T-helper 1 cell treated with Interleukin-12 subunit alpha and Interleukin-12 subunit beta and Interleukin-4 antibody, amounts not matched to agents 30 μg/mL and 1 μg/mL, for 36 hours (primary cell): Measurements from ENCODE around the gene TMUB2.

Source experiments
- H3K27ac Mint-ChIP-seq: one replicate; pipeline ENCODE4 v1.8.0; 2021; ENCODE audit warnings: mild to moderate bottlenecking, mixed read lengths
- H3K27me3 Mint-ChIP-seq: one replicate; pipeline ENCODE4 v1.8.0; 2021; ENCODE audit warnings: low read depth, mixed read lengths
- H3K36me3 Mint-ChIP-seq: one replicate; pipeline ENCODE4 v1.8.0; 2021; ENCODE audit warnings: low read depth, mixed read lengths
- H3K4me1 Mint-ChIP-seq: one replicate; pipeline ENCODE4 v1.8.0; 2021; ENCODE audit warnings: low read depth, mixed read lengths
- H3K4me3 Mint-ChIP-seq: one replicate; pipeline ENCODE4 v1.8.0; 2021; ENCODE audit warnings: mild to moderate bottlenecking, moderate library complexity, mixed read lengths
- H3K9me3 Mint-ChIP-seq: one replicate; pipeline ENCODE4 v1.8.0; 2021; ENCODE audit warnings: mixed read lengths

The TMUB2 gene

DNA sequence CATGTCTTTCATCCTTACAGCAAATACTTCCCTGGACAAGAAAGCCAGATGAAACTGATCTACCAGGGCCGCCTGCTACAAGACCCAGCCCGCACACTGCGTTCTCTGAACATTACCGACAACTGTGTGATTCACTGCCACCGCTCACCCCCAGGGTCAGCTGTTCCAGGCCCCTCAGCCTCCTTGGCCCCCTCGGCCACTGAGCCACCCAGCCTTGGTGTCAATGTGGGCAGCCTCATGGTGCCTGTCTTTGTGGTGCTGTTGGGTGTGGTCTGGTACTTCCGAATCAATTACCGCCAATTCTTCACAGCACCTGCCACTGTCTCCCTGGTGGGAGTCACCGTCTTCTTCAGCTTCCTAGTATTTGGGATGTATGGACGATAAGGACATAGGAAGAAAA is 3.7 kb downstream of the TMUB2 start:
- Mint-ChIP-seq H3K4me3 (no peak overlapping the region), H3K4me1 (peaks cover 21% of the 10 kb centered on the region), H3K9me3 (no peaks in the 10 kb centered on the region), H3K27me3 (no peaks in the 10 kb centered on the region), H3K36me3 (peaks cover 31% of the 10 kb centered on the region), H3K27ac (no peak overlapping the region)

GRCh38 chr17:44191369-44191768 is 4.6 kb downstream of the TMUB2 start:
- Mint-ChIP-seq H3K27ac (no peak overlapping the region), H3K4me3 (no peak overlapping the region), H3K36me3 (peaks cover 36% of the 10 kb centered on the region), H3K27me3 (no peaks in the 10 kb centered on the region), H3K9me3 (no peaks in the 10 kb centered on the region), H3K4me1 (peaks cover 19% of the 10 kb centered on the region)

DNA sequence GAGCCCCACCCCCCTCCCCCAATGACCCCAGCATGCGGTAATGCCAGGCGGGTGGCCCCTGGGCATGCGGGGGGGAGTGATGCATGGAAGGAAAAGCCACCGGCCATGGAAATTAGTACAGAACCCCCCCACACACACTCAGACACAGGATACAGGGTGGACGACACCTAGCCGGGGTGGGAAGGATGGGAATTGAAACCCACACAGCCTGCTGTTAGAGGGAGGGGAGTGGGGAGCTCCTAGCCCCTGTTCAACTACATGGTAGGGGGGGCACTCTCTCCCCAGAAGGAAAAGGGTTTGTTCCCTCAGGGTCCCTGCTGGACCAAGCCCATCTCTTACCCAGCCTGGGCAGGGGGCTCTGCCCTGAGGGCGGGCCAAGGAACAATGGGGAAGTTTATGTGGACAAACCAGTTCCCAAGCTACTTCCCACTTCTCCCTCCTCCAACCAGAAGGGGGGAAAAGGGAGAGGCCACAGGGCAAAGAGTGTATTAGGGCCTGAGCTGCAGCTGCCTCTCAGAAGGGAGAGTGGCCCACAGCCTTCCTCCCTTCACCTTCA is 5.2 kb downstream of the TMUB2 start:
- H3K36me3 Mint-ChIP-seq = peaks cover 38% of the 10 kb centered on the region
- no peaks in the 10 kb centered on the region for H3K9me3 Mint-ChIP-seq
- H3K27ac Mint-ChIP-seq = no peak overlapping the region
- peaks cover 18% of the 10 kb centered on the region for H3K4me1 Mint-ChIP-seq
- H3K4me3 Mint-ChIP-seq = no peak overlapping the region
- no peaks in the 10 kb centered on the region for H3K27me3 Mint-ChIP-seq

- peaks cover 44% of the 10 kb centered on the region for H3K36me3 Mint-ChIP-seq
- H3K9me3 Mint-ChIP-seq = no peaks in the 10 kb centered on the region
- H3K27me3 Mint-ChIP-seq = no peaks in the 10 kb centered on the region
- no peak overlapping the region for H3K4me3 Mint-ChIP-seq
- H3K27ac Mint-ChIP-seq = no peak overlapping the region
- peaks cover 19% of the 10 kb centered on the region for H3K4me1 Mint-ChIP-seq
Measured at GRCh38 chr17:44192750-44193149, 6.0 kb downstream of the TMUB2 start.

- no peak overlapping the region for H3K4me3 Mint-ChIP-seq
- H3K36me3 Mint-ChIP-seq = peaks cover 47% of the 10 kb centered on the region
Measured at GRCh38 chr17:44193326-44194084, 6.7 kb downstream of the TMUB2 start.

DNA sequence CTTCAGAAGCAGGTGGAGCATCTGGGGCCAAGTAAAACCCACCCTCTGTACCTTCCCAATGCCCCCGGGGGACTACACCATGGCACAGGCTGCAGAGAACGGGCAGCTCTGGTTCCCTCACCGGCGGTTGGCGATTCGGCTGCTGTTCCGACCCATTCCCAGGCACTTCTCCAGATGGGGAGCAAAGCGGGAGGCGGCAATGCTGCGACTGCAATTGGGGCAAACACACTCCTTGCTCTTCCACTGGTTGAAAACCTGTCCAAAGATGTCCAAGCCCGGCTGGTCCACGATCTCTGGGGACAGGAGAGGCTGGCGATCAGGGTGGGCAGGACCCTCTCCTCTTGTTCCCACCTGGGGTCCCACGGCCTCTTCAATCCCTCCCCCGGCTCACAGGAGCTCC is 10.3 kb downstream of the TMUB2 start:
- H3K36me3 Mint-ChIP-seq = peaks cover 37% of the 10 kb centered on the region
- H3K27ac Mint-ChIP-seq = no peak overlapping the region
- peaks cover 23% of the 10 kb centered on the region for H3K4me1 Mint-ChIP-seq
- peak overlapping the region; percentile 90 for H3K4me3 Mint-ChIP-seq
- H3K9me3 Mint-ChIP-seq = no peaks in the 10 kb centered on the region
- H3K27me3 Mint-ChIP-seq = no peaks in the 10 kb centered on the region

More at GRCh38 chr17:44193326-44194084, 6.7 kb downstream of the TMUB2 start:
- no peak overlapping the region for H3K27ac Mint-ChIP-seq
- H3K27me3 Mint-ChIP-seq = no peaks in the 10 kb centered on the region
- peaks cover 17% of the 10 kb centered on the region for H3K4me1 Mint-ChIP-seq
- no peaks in the 10 kb centered on the region for H3K9me3 Mint-ChIP-seq

- peaks cover 34% of the 10 kb centered on the region for H3K36me3 Mint-ChIP-seq
- H3K27ac Mint-ChIP-seq = peak overlapping the region; percentile 76
- H3K4me3 Mint-ChIP-seq = peak overlapping the region; percentile 90
- H3K27me3 Mint-ChIP-seq = no peaks in the 10 kb centered on the region
- peaks cover 26% of the 10 kb centered on the region for H3K4me1 Mint-ChIP-seq
- H3K9me3 Mint-ChIP-seq = no peaks in the 10 kb centered on the region
Measured at GRCh38 chr17:44197980-44198720, 11.4 kb downstream of the TMUB2 start.

- peaks cover 35% of the 10 kb centered on the region for H3K36me3 Mint-ChIP-seq
- H3K9me3 Mint-ChIP-seq = no peaks in the 10 kb centered on the region
- peak overlapping the region; percentile 76 for H3K27ac Mint-ChIP-seq
- H3K27me3 Mint-ChIP-seq = no peaks in the 10 kb centered on the region
- peaks cover 34% of the 10 kb centered on the region for H3K4me1 Mint-ChIP-seq
- peak overlapping the region; percentile 90 for H3K4me3 Mint-ChIP-seq
Measured at GRCh38 chr17:44198721-44199552, 12.2 kb downstream of the TMUB2 start.

DNA sequence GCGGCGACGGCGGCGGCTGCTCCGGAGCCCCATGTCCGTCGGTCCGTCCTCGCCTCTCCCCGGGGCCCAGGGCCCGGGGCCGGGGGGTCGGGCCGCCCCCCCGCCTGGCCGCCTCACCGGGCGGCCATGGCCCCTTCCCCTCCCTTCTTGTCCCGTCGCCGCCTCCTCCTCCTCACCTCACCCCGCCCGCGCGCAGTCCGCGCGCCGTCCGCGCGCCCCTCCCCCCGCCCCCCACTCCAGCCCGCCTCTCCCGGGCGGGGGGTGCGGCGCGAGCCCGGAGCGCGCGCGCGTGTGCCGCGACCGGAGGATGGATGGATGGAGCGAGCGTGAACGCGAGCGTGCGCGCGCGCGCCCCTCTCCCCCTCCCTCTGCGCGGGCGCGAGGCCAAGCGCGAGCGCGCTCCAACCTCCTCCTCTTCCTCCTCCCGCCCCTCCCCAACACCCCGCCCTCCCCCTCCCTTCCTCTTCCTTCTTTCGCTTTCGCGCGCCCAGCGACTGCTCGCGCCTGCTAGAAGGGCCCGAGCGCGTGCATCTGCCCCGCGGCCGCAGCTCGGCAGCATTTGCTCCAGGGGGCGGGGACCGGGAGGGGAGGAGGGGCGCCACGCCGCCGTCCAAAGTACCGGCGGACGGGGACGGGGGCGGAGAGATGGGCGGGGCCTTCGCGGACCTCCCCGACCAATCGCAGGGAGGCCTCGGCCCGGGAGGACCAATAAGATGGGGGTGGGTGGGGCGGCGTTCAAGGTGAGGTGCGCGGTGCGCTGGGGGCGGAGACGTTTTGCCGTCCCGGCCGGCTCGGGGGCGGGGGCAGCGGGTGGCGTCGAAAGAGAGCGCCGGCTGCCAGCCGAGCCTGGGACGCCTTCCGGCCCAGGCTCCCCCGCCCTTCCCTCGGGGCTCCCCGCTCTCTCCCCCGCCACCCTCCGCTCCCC is 13.0 kb downstream of the TMUB2 start, which contains the start of gene ATXN7L3:
Gene ATXN7L3 (minus strand): TSS at position 332 of the 925 bp plus-strand sequence. CDS start 1,814 bp downstream, outside the sequence.
- Mint-ChIP-seq H3K9me3 (no peaks in the 10 kb centered on the region), H3K4me1 (peaks cover 39% of the 10 kb centered on the region), H3K4me3 (peak within 1 kb of the TSS; percentile 90), H3K27ac (peak within 1 kb of the TSS; percentile 93), H3K27me3 (no peaks in the 10 kb centered on the region), H3K36me3 (peaks cover 27% of the 10 kb centered on the region)

DNA sequence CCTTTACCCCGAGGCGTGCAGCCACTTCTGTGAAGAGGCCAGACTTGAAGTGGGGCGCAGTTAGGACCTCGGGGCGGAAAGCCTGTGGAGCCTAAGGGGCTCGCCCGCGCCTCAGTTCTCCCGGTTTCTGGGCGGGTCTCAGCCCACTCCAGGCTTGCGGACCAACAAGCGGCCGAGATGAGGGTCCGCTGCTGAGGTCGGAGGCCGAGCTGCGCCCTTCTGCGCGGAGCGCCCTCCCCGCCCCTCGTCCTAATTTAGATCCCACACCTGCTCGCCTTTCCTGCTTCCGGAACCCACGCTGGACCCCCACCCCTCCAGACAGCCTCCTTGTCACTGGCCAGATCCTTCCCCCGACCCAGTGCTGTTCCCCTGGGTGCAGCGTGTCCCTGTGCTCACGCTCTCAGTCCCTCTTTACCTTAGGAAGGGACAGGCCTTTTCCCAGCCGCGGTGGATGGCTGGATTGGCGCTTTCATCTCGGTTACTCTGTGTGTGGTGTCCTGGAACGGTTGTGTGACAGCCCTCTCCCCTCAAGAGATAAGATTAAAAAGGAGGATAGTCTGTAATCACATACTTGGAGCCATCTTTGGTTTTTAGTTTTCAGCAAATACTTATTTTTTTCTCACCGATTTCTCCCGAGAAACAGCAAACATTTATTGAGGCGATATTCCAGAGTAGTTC is 13.8 kb downstream of the TMUB2 start:
- Mint-ChIP-seq H3K4me3 (peak overlapping the region; percentile 90), H3K36me3 (peaks cover 23% of the 10 kb centered on the region), H3K27ac (peak overlapping the region; percentile 93), H3K4me1 (peaks cover 37% of the 10 kb centered on the region), H3K9me3 (no peaks in the 10 kb centered on the region), H3K27me3 (no peaks in the 10 kb centered on the region)

DNA sequence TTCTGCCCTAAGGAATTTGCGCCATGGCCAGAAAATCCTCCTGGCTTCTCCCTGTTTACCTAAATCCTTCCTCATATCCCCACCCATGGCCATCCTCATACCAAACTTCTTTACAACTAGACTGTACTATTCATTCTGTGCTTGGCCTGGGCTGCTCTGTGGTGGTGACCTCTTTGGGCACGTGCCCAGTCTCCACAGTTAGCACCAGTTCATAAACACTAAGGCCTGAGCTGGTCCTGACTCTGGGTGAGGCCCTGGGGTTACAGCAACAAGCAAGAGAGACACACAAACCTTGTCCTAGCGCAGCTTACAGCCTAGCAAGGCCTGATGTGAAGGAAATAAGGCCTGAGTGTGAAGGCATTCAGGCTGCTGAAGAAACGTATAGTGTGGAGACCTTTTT is 16.0 kb downstream of the TMUB2 start:
- Mint-ChIP-seq H3K4me1 (peaks cover 33% of the 10 kb centered on the region), H3K4me3 (peak overlapping the region; percentile 49), H3K9me3 (no peaks in the 10 kb centered on the region), H3K36me3 (peaks cover 20% of the 10 kb centered on the region), H3K27me3 (no peaks in the 10 kb centered on the region), H3K27ac (peak overlapping the region; percentile 58)

GRCh38 chr17:44203731-44204440 is 17.1 kb downstream of the TMUB2 start:
- H3K36me3 Mint-ChIP-seq = peaks cover 24% of the 10 kb centered on the region
- H3K4me3 Mint-ChIP-seq = peak overlapping the region; percentile 32
- H3K4me1 Mint-ChIP-seq = peaks cover 31% of the 10 kb centered on the region
- H3K27ac Mint-ChIP-seq = peak overlapping the region; percentile 64
- no peaks in the 10 kb centered on the region for H3K27me3 Mint-ChIP-seq
- H3K9me3 Mint-ChIP-seq = no peaks in the 10 kb centered on the region
